ENCODE data around the gene CKM. TPM values are rescaled to one million over a fixed set of nuclear protein-coding genes. Genes with fewer than 3 reads are reported as not detected.

Gene CKM
- total and polyA plus RNA-seq, 2 of the 4 experiments (the other 2 are of a cell fraction) = not detected

GRCh38 chr19:45305421-45305820, 17.3 kb downstream of the CKM start:
- Histone ChIP-seq H4K91ac (ENCODE audit: insufficient read depth, low read depth, low read length) (no peak overlapping the region), H3K23ac (ENCODE audit: low read depth, low read length) (no peak overlapping the region), H3K56ac (ENCODE audit: extremely low read depth, insufficient read depth, low read length) (no peak overlapping the region), H4K20me1 (ENCODE audit: insufficient read depth, low read length) (no peaks in the 10 kb centered on the region), H3K27me3 (ENCODE audit: control insufficient read depth, insufficient read depth, low read length) (no peaks in the 10 kb centered on the region), H3K4me3 (ENCODE audit: insufficient read depth, low read depth, low read length) (no peak overlapping the region), H3K27ac (ENCODE audit: insufficient read depth, low read length) (no peak overlapping the region), H3K36me3 (ENCODE audit: control insufficient read depth, insufficient read depth, low read length) (peaks cover 14% of the 10 kb centered on the region; the same call in 1 of the 2 replicates), H2BK15ac (ENCODE audit: low read depth, low read length) (no peak overlapping the region), H3K4me1 (ENCODE audit: control insufficient read depth, insufficient read depth, low read length) (no peaks in the 10 kb centered on the region), H3K4me2 (ENCODE audit: low read depth, low read length) (no peak overlapping the region), H2AK5ac (ENCODE audit: low read depth, low read length) (no peak overlapping the region), H2BK20ac (ENCODE audit: low read depth, low read length) (no peak overlapping the region), H2AFZ (replicated peaks; ENCODE audit: low read length, poor library complexity) (no peak overlapping the region), H3K9me3 (ENCODE audit: control insufficient read depth, insufficient read depth, low read length) (0 out of 2 replicates have a peak, but pooled peaks cover 2% of the 10 kb centered on the region), H4K8ac (ENCODE audit: low read depth in 2 of 2, low read length in 2 of 2) (no peak overlapping the region), H2BK5ac (ENCODE audit: low read depth, low read length, poor library complexity, severe bottlenecking) (no peak overlapping the region), H3K4ac (ENCODE audit: low read depth, low read length) (no peak overlapping the region), H2BK120ac (ENCODE audit: low read depth, low read length) (no peak overlapping the region), H3K18ac (ENCODE audit: low read depth, low read length) (no peak overlapping the region), H3K14ac (replicated peaks; ENCODE audit: low read depth, low read length) (no peak overlapping the region), H4K5ac (ENCODE audit: low read depth, low read length) (no peak overlapping the region), H3K9ac (ENCODE audit: low read depth, low read length) (no peak overlapping the region), H3K9me1 (ENCODE audit: insufficient read depth, low read length) (peaks cover 5% of the 10 kb centered on the region; the same call in 1 of the 2 replicates), H2AK9ac (replicated peaks; ENCODE audit: low read depth, low read length, poor library complexity) (no peak overlapping the region), H3K79me1 (ENCODE audit: low read depth in 1 of 2, low read length in 2 of 2) (no peaks in the 10 kb centered on the region)
- intact Hi-C loops (cut with micrococcal nuclease) (no loop called here), dilution Hi-C loops (cut with HindIII; ENCODE audit: low sequenced_read_pairs, unreplicated experiment) (no loop called here), in situ Hi-C loops (cut with MboI; ENCODE audit: low sequenced_read_pairs) (no loop called here)
- no CpG with 5 or more reads among the region's 5 CpGs for WGBS, 2 experiments (ENCODE audit: extremely low coverage in 2 of 2, insufficient read length in 1 of 2)
- no peak for ATAC-seq (ENCODE audit: low read depth)
- POLR2A ChIA-PET (ENCODE audit: unreplicated experiment) = interaction anchor here (0.5 kb wide), 1 partner anchor 893 kb away, joined by 10 read pairs; no protein-coding TSS in a partner anchor
- BruUV-seq (replicated peaks) = no TSS peak
- CTCF ChIA-PET = no interaction called here
- DNase-seq = no peak
- TF ChIP-seq NFE2L2 (IDR thresholded peaks at IDR 0.05; ENCODE audit: low read depth, low read length) (no peak), CTCF (conservative IDR thresholded peaks at IDR 0.05; ENCODE audit: low read depth, low read length) (no peak), USF2 (IDR thresholded peaks at IDR 0.05; ENCODE audit: low read depth, low read length) (no peak), POLR2A (IDR thresholded peaks at IDR 0.05; ENCODE audit: low read depth, low read length) (no peak), BHLHE40 (IDR thresholded peaks at IDR 0.05; ENCODE audit: low read depth, low read length) (no peak), RCOR1 (IDR thresholded peaks at IDR 0.05; ENCODE audit: insufficient replicate concordance, low read length) (no peak), SMC3 (IDR thresholded peaks at IDR 0.05; ENCODE audit: low read depth, low read length) (no peak), CHD1 (IDR thresholded peaks at IDR 0.05; ENCODE audit: low read depth, low read length) (no peak), FOS (IDR thresholded peaks at IDR 0.05; ENCODE audit: low read depth, low read length) (no peak), ELK1 (IDR thresholded peaks at IDR 0.05; ENCODE audit: borderline replicate concordance, low read depth, low read length) (no peak)

Measured in IMR-90 (cell line).